SHP77 (cell line): ENCODE measurements around the gene SASH3.
"Not testable (repeated sequence)": the region's sequence is repeated elsewhere in the genome, so short reads cannot be mapped to it uniquely, and the experiment has no call there.

Experiments
- DNase-seq, 2 experiments: peaks; one replicate each; lab custom pipeline; 2025; lab: John Stamatoyannopoulos, UW

Gene SASH3

GRCh38 chrX:129779747-129780146 is at the start of gene SASH3:
SASH3 (plus strand) TSS chrX:129779949; CDS start chrX:129780098, 149 bp downstream.
- no peak for DNase-seq

- DNase-seq: no peak
Measured at GRCh38 chrX:129731228-129731627, 48.5 kb upstream of the SASH3 start.

GRCh38 chrX:129732857-129733256 is 46.9 kb upstream of the SASH3 start:
- no peak for DNase-seq

GRCh38 chrX:129733335-129733734 is 46.4 kb upstream of the SASH3 start:
- DNase-seq: no peak

- DNase-seq: no peak
Measured at GRCh38 chrX:129736491-129736890, 43.3 kb upstream of the SASH3 start.

GRCh38 chrX:129737916-129738315 is 41.8 kb upstream of the SASH3 start:
- DNase-seq: no peak

GRCh38 chrX:129738466-129739308 is 41.1 kb upstream of the SASH3 start, which contains the start of gene XPNPEP2:
XPNPEP2 (plus strand) TSS chrX:129738979; CDS start chrX:129739214, 235 bp downstream.
- no peak for DNase-seq

GRCh38 chrX:129739578-129739977 is 40.2 kb upstream of the SASH3 start:
- DNase-seq: no peak

- no peak for DNase-seq
Measured at GRCh38 chrX:129741880-129742758, 37.6 kb upstream of the SASH3 start.

GRCh38 chrX:129742759-129743152 is 37.0 kb upstream of the SASH3 start:
- DNase-seq: not testable (repeated sequence)

GRCh38 chrX:129743821-129744220 is 35.9 kb upstream of the SASH3 start:
- no peak for DNase-seq

GRCh38 chrX:129744861-129745321 is 34.9 kb upstream of the SASH3 start:
- no peak for DNase-seq

- no peak for DNase-seq
Measured at GRCh38 chrX:129746557-129747470, 32.9 kb upstream of the SASH3 start.

- DNase-seq: no peak
Measured at GRCh38 chrX:129747533-129747932, 32.2 kb upstream of the SASH3 start.

- no peak for DNase-seq
Measured at GRCh38 chrX:129748305-129748704, 31.4 kb upstream of the SASH3 start.

- no peak for DNase-seq
Measured at GRCh38 chrX:129749069-129749468, 30.7 kb upstream of the SASH3 start.

- no peak for DNase-seq
Measured at GRCh38 chrX:129750971-129751370, 28.8 kb upstream of the SASH3 start.

- DNase-seq: no peak
Measured at GRCh38 chrX:129754056-129755024, 25.4 kb upstream of the SASH3 start.

GRCh38 chrX:129755779-129756650 is 23.7 kb upstream of the SASH3 start:
- no peak for DNase-seq
